GM12878 (cell line): ENCODE data around the gene CMTM5. TPM values are rescaled to one million over a fixed set of nuclear protein-coding genes. Genes with fewer than 3 reads are reported as not detected.

Source experiments
- ATAC-seq: fragments of 200-7000 bp; cut with Tn5 transposase; 3 replicates; pipeline ENCODE4 v1.9.1; 2020; ENCODE audit warnings: mild to moderate bottlenecking, moderate library complexity
- BruUV-seq: library from RNA; stranded (reverse); fragments of 400-500 nt; replicated peaks from 2 replicates; lab custom pipeline; 2021; lab: Mats Ljungman, UMichigan
- CTCF ChIA-PET: fragments of 300-600 bp; sonication (Branson Sonifier 250); formaldehyde crosslinking; extraction: SDS; loops from one replicate; lab custom pipeline; 2021; ENCODE audit warnings: inconsistent platforms; lab: Yijun Ruan, JAX
- POLR2A ChIA-PET: fragments of 350-600 bp; formaldehyde crosslinking; extraction: SDS; loops from one replicate; lab custom pipeline; 2021; ENCODE audit warnings: inconsistent platforms; lab: Charles Lee
- RAD21 ChIA-PET: fragments of 300-600 bp; sonication (Branson Sonifier 250); formaldehyde crosslinking; loops from one replicate; lab custom pipeline; 2023; ENCODE audit warnings: antibody characterized with exemption; ENCODE audit not compliant: unreplicated experiment; lab: Charles Lee
- SMC1A ChIA-PET: fragments of 300-600 bp; sonication (Branson Sonifier 250); formaldehyde crosslinking; loops from one replicate; lab custom pipeline; 2023; ENCODE audit not compliant: unreplicated experiment, uncharacterized antibody; lab: Charles Lee
- DNase-seq: peaks from one replicate; pipeline ENCODE4 v3.0.0-alpha.2; 2011; ENCODE audit warnings: low read depth, low spot score
- FAIRE-seq: peaks from 3 replicates; lab custom pipeline; 2011; peaks lifted over from hg19 to GRCh38; lab: Jason Lieb, UNC
- H2AFZ ChIP-seq: 2 replicates; pipeline ENCODE4 v1.6.0; 2011; ENCODE audit warnings: low read depth, low read length, control low read depth; ENCODE audit not compliant: control insufficient read depth
- H3K27ac ChIP-seq: 2 replicates; pipeline ENCODE4 v1.5.1; 2011; ENCODE audit warnings: control low read depth; ENCODE audit not compliant: control insufficient read depth, insufficient read depth
- H3K27me3 ChIP-seq, 2 experiments: replicated peaks in 1 of 2; 2 replicates each; pipeline versions ENCODE4 v1.6.0 to v1.6.1; 2011; ENCODE audit warnings: low read length in 1 of 2; ENCODE audit not compliant: control insufficient read depth in 2 of 2, insufficient read depth in 2 of 2
- H3K36me3 ChIP-seq, 2 experiments: 2 replicates each; pipeline ENCODE4 v1.5.1; 2011; ENCODE audit warnings: low read length in 1 of 2; ENCODE audit not compliant: control insufficient read depth in 2 of 2, insufficient read depth in 2 of 2
- H3K4me1 ChIP-seq: 2 replicates; pipeline ENCODE4 v1.6.1; 2011; ENCODE audit warnings: mild to moderate bottlenecking, low read length, moderate library complexity, mixed read lengths; ENCODE audit not compliant: control insufficient read depth, insufficient read depth
- H3K4me2 ChIP-seq: 2 replicates; pipeline ENCODE4 v1.6.0; 2011; ENCODE audit warnings: control low read depth; ENCODE audit not compliant: control insufficient read depth, insufficient read depth
- H3K4me3 ChIP-seq: fragments of 200-600 bp; sonication (generic); 2 replicates; pipeline ENCODE4 v1.5.1; 2016
- H3K79me2 ChIP-seq: 2 replicates; pipeline ENCODE4 v1.6.0; 2011; ENCODE audit warnings: low read length; ENCODE audit not compliant: control insufficient read depth, insufficient read depth
- H3K9ac ChIP-seq: 2 replicates; pipeline ENCODE4 v1.8.0; 2011; ENCODE audit warnings: low read length, control low read depth, mixed read lengths; ENCODE audit not compliant: control insufficient read depth, insufficient read depth
- H3K9me3 ChIP-seq: replicated peaks from 3 replicates; pipeline ENCODE4 v1.5.1; 2011; ENCODE audit warnings: mild to moderate bottlenecking, low read length; ENCODE audit not compliant: control insufficient read depth, insufficient read depth
- H4K20me1 ChIP-seq: 2 replicates; pipeline ENCODE4 v1.6.0; 2011; ENCODE audit not compliant: control insufficient read depth, insufficient read depth
- CBX3 ChIP-seq: fragments of 200-600 bp; sonication (generic); IDR thresholded peaks from 2 replicates; pipeline ENCODE4 v1.6.1; 2016; ENCODE audit warnings: low read depth, borderline replicate concordance
- ETV6 ChIP-seq, 2 experiments: fragments of 450-650 bp in 1 of 2; IDR thresholded peaks in 1 of 2; conservative IDR thresholded peaks in 1 of 2; 2 replicates each; pipeline ENCODE4 v1.6.1; 2014; ENCODE audit warnings: antibody characterized with exemption in 1 of 2, borderline replicate concordance in 1 of 2, low read depth in 1 of 2, mild to moderate bottlenecking in 1 of 2, moderate library complexity in 1 of 2
- IRF4 ChIP-seq: IDR thresholded peaks from 2 replicates; pipeline ENCODE4 v1.6.1; 2011; ENCODE audit warnings: low read depth, low read length
- KLF5 ChIP-seq: fragments of 450-650 bp; IDR thresholded peaks from 2 replicates; pipeline ENCODE4 v1.6.1; 2014; ENCODE audit warnings: mild to moderate bottlenecking; ENCODE audit not compliant: partially characterized antibody
- LARP7 ChIP-seq: fragments of 450-650 bp; IDR thresholded peaks from 2 replicates; pipeline ENCODE4 v1.6.1; 2017; ENCODE audit warnings: mild to moderate bottlenecking
- MXI1 ChIP-seq: fragments of 150-350 bp; IDR thresholded peaks from 2 replicates; pipeline ENCODE4 v1.6.1; 2011; ENCODE audit warnings: low read depth, mild to moderate bottlenecking, inconsistent platforms, low read length, improper control_type of control experiment
- MYB ChIP-seq: fragments of 150-350 bp; IDR thresholded peaks from 2 replicates; pipeline ENCODE4 v1.6.1; 2014; ENCODE audit warnings: mild to moderate bottlenecking, low read depth, low read length, borderline replicate concordance
- NFXL1 ChIP-seq: fragments of 450-650 bp; IDR thresholded peaks from 2 replicates; pipeline ENCODE4 v1.6.1; 2017; ENCODE audit warnings: antibody characterized with exemption, mild to moderate bottlenecking, borderline replicate concordance
- NR2F1 ChIP-seq: fragments of 450-650 bp; conservative IDR thresholded peaks from 2 replicates; pipeline ENCODE4 v1.6.1; 2017; ENCODE audit warnings: mild to moderate bottlenecking
- PML ChIP-seq: IDR thresholded peaks from 2 replicates; pipeline ENCODE4 v1.6.1; 2012; ENCODE audit warnings: low read length, inconsistent platforms
- SIN3A ChIP-seq: IDR thresholded peaks from 2 replicates; pipeline ENCODE4 v1.6.1; 2012; ENCODE audit warnings: low read depth, low read length, improper control_type of control experiment
- SMAD1 ChIP-seq: fragments of 450-650 bp; IDR thresholded peaks from 2 replicates; pipeline ENCODE4 v1.6.1; 2018; ENCODE audit warnings: mild to moderate bottlenecking, low read depth; ENCODE audit not compliant: partially characterized antibody
- WRNIP1 ChIP-seq: IDR thresholded peaks from 2 replicates; pipeline ENCODE4 v1.6.1; 2011; ENCODE audit warnings: low read depth, low read length, improper control_type of control experiment, borderline replicate concordance
- WGBS: methylation state at CpG from one replicate; pipeline ENCODE4 v1.1.6; 2016; ENCODE audit warnings: low lambda C conversion rate; ENCODE audit not compliant: insufficient replicate concordance, insufficient coverage; ENCODE audit errors: missing lambda C conversion rate; 5-methylcytosine and 5-hydroxymethylcytosine counted together
- in situ Hi-C: fragments of 300-500 bp; cut with MboI; formaldehyde crosslinking; loops from 9 replicates; pipeline ENCODE4 v1.14.3; 2018; ENCODE audit warnings: mixed read lengths
- intact Hi-C: fragments of 100-400 bp; cut with micrococcal nuclease; formaldehyde crosslinking; loops from one replicate; pipeline ENCODE4 v1.14.2; 2022; ENCODE audit not compliant: unreplicated experiment
- polyA plus RNA-seq, 11 experiments: library from polyadenylated mRNA; depleted of rRNA in 4 of 11; unstranded in 6 of 11; stranded (reverse) in 5 of 11; fragments of >200 nt; fragmentation: Nextera tagmentation in 4 of 11; fragmentation: Illumina TruSeq in 1 of 11; extraction: Ambion mirVana in 4 of 11; extraction: Trizol in 1 of 11; gene quantifications; 1 replicate in 1 of 11; 2 replicates in 10 of 11; pipeline versions ENCODE4 v1.2.1 to v1.2.3, GENCODE V29; 2011 to 2016; ENCODE audit warnings: inconsistent platforms in 2 of 11, missing spikeins in 2 of 11, low read depth in 1 of 11
- total RNA-seq, 4 experiments: library from RNA; depleted of rRNA in 3 of 4; stranded (reverse); fragments of >200 nt in 3 of 4; fragmentation: Illumina TruSeq in 1 of 4; extraction: Trizol in 1 of 4; gene quantifications; 2 replicates each; pipeline versions ENCODE4 v1.2.1 to v1.2.3, GENCODE V29; 2013 to 2021

Gene CMTM5
- total and polyA plus RNA-seq, 10 of the 15 experiments (the other 5 are each of a cell fraction or from before 2014, with no cell fraction given) = not detected

- H4K20me1 ChIP-seq = no peaks in the 10 kb centered on the region
- BruUV-seq = no TSS peak
- H3K9ac ChIP-seq = no peak overlapping the region
- FAIRE-seq (no peak), ATAC-seq (peak; percentile 25; the same call in 1 of the 3 replicates), DNase-seq (no peak)
- intact Hi-C loops = no loop called here
- peaks cover 0 to 3% of the 10 kb centered on the region in 2 experiments; a peak in 2 of 4 replicates for H3K27me3 ChIP-seq
- ChIA-PET RAD21 (no interaction called here), POLR2A (interaction anchor here (0.7 kb wide), 1 partner anchor 14 kb away, joined by 4 read pairs; no protein-coding TSS in a partner anchor), SMC1A (no interaction called here), CTCF (interaction anchor here (1.1 kb wide), 1 partner anchor 131 kb away, joined by 4 read pairs; no protein-coding TSS in a partner anchor)
- H3K4me3 ChIP-seq = no peak overlapping the region
- no peaks in the 10 kb centered on the region for H3K9me3 ChIP-seq
- no peak overlapping the region for H3K4me2 ChIP-seq
- no peaks in the 10 kb centered on the region for H3K79me2 ChIP-seq
- in situ Hi-C loops = no loop called here
- TF ChIP-seq KLF5 = no peak
- TF ChIP-seq IRF4 = peak; percentile 62; the same call in 1 of the 2 replicates
- 32% methylated on average over 2 of the region's 2 CpGs for WGBS
- no peak overlapping the region for H3K27ac ChIP-seq
- no peak overlapping the region for H2AFZ ChIP-seq
- no peaks in the 10 kb centered on the region for H3K36me3 ChIP-seq
- no peaks in the 10 kb centered on the region for H3K4me1 ChIP-seq
Observed at GRCh38 chr14:23409475-23409874, 32.6 kb downstream of the CMTM5 start.

GRCh38 chr14:23409966-23410635, 33.3 kb downstream of the CMTM5 start:
- CTCF ChIA-PET = interaction anchor here (1.1 to 1.7 kb wide), 3 partner anchors 30 to 130 kb away, joined by 3 to 4 read pairs (median 3); no protein-coding TSS in a partner anchor
- POLR2A ChIA-PET = interaction anchor here (0.7 kb wide), 1 partner anchor 13 kb away, joined by 4 read pairs; no protein-coding TSS in a partner anchor
- no peak overlapping the region for H2AFZ ChIP-seq
- no peaks in the 10 kb centered on the region for H3K36me3 ChIP-seq
- H3K27ac ChIP-seq = no peak overlapping the region
- FAIRE-seq = no peak
- H3K79me2 ChIP-seq = no peaks in the 10 kb centered on the region
- 35% methylated on average over 12 of the region's 14 CpGs for WGBS
- RAD21 ChIA-PET = no interaction called here
- SMC1A ChIA-PET = no interaction called here
- no peak overlapping the region for H3K9ac ChIP-seq
- no peaks in the 10 kb centered on the region for H3K4me1 ChIP-seq
- in situ Hi-C loops = no loop called here
- peaks cover 0 to 3% of the 10 kb centered on the region in 2 experiments; a peak in 1 of 4 replicates for H3K27me3 ChIP-seq
- no peak overlapping the region for H3K4me3 ChIP-seq
- no peak for TF ChIP-seq LARP7
- no peak for TF ChIP-seq NR2F1
- no peak for TF ChIP-seq CBX3
- TF ChIP-seq SMAD1 = no peak
- TF ChIP-seq MYB = no peak
- TF ChIP-seq WRNIP1 = no peak
- TF ChIP-seq MXI1 = no peak
- TF ChIP-seq PML = no peak
- no peak for TF ChIP-seq ETV6 (conservative IDR thresholded peaks at IDR 0.05 in 1 of 2, IDR thresholded peaks at IDR 0.05 in 1 of 2; ENCODE audit: borderline replicate concordance in 1 of 2, low read depth in 1 of 2)
- TF ChIP-seq NFXL1 = no peak
- no peak for TF ChIP-seq SIN3A
- H3K9me3 ChIP-seq = no peaks in the 10 kb centered on the region
- no peak for DNase-seq
- intact Hi-C loops = no loop called here
- no peak overlapping the region for H3K4me2 ChIP-seq
- H4K20me1 ChIP-seq = no peaks in the 10 kb centered on the region
- no TSS peak for BruUV-seq
- no peak for ATAC-seq
